Lower lobe of right lung (tissue), 2 donors: ENCODE measurements around the gene CHAD. TPM values are rescaled to one million over a fixed set of nuclear protein-coding genes. Genes with fewer than 3 reads are reported as not detected.

Experiments
- ATAC-seq, 2 donors: fragments of 200-7000 bp; cut with Tn5 transposase; one replicate each; pipeline ENCODE4 v1.9.1; 2020 to 2022; ENCODE audit warnings: mild to moderate bottlenecking in 2 of 2, moderate library complexity in 2 of 2
- DNase-seq: peaks from one replicate; pipeline ENCODE4 v3.0.0-alpha.2; 2020
- H3K27ac ChIP-seq: fragments of 200-600 bp; one replicate; pipeline ENCODE4 v1.8.0; 2022
- H3K27me3 ChIP-seq: fragments of 200-600 bp; one replicate; pipeline ENCODE4 v1.8.0; 2022; ENCODE audit warnings: low read depth
- H3K36me3 ChIP-seq: fragments of 200-600 bp; one replicate; pipeline ENCODE4 v1.8.0; 2022; ENCODE audit warnings: mild to moderate bottlenecking
- H3K4me1 ChIP-seq: fragments of 200-600 bp; one replicate; pipeline ENCODE4 v1.8.0; 2022
- H3K4me3 ChIP-seq: fragments of 200-600 bp; one replicate; pipeline ENCODE4 v1.8.0; 2022; ENCODE audit warnings: mild to moderate bottlenecking
- H3K9me3 ChIP-seq: fragments of 200-600 bp; one replicate; pipeline ENCODE4 v1.8.0; 2022
- CTCF ChIP-seq: fragments of 200-600 bp; IDR thresholded peaks from one replicate; pipeline ENCODE4 v1.8.0; 2022; ENCODE audit warnings: antibody characterized with exemption, mild to moderate bottlenecking
- intact Hi-C: fragments of 100-400 bp; cut with DNase I; formaldehyde crosslinking; loops from one replicate; pipeline ENCODE4 v1.11.0; 2022
- total RNA-seq: library from RNA; stranded (reverse); fragmentation: NEBNext Ultra II Directional; extraction: Animal tissue kit (Norgen Biotek cat#: 25700); gene quantifications from one replicate; pipeline ENCODE4 v1.2.1, GENCODE V29; 2021
- donor health status: DM: no; HTN: yes; CAD: no; lungs with severe emphysema.

Gene CHAD
- total RNA-seq, 1 donor from 2014 or later: not detected

GRCh38 chr17:50506298-50506697, 37.6 kb upstream of the CHAD start:
- no peaks in the 10 kb centered on the region for H3K9me3 ChIP-seq
- H3K4me1 ChIP-seq: peaks cover 8% of the 10 kb centered on the region
- ATAC-seq (no peak), DNase-seq (no peak)
- no peak overlapping the region for H3K27ac ChIP-seq
- no peaks in the 10 kb centered on the region for H3K36me3 ChIP-seq
- no peak for TF ChIP-seq CTCF
- H3K4me3 ChIP-seq: no peak overlapping the region
- intact Hi-C loops: no loop called here
- H3K27me3 ChIP-seq: no peaks in the 10 kb centered on the region

- no peaks in the 10 kb centered on the region for H3K36me3 ChIP-seq
- no peak overlapping the region for H3K27ac ChIP-seq
- no peaks in the 10 kb centered on the region for H3K9me3 ChIP-seq
- intact Hi-C loops: no loop called here
- TF ChIP-seq CTCF: no peak
- H3K4me3 ChIP-seq: no peak overlapping the region
- no peak for DNase-seq
- no peaks in the 10 kb centered on the region for H3K27me3 ChIP-seq
- ATAC-seq: no peak
- peaks cover 8% of the 10 kb centered on the region for H3K4me1 ChIP-seq
These were observed 37.0 kb upstream of the CHAD start for GRCh38 chr17:50505591-50506130.

GRCh38 chr17:50502301-50502990, 33.8 kb upstream of the CHAD start:
- no peak overlapping the region for H3K4me3 ChIP-seq
- no peaks in the 10 kb centered on the region for H3K27me3 ChIP-seq
- no peak for TF ChIP-seq CTCF
- ATAC-seq (no peak), DNase-seq (no peak)
- H3K36me3 ChIP-seq: no peaks in the 10 kb centered on the region
- no peak overlapping the region for H3K27ac ChIP-seq
- no peaks in the 10 kb centered on the region for H3K4me1 ChIP-seq
- H3K9me3 ChIP-seq: no peaks in the 10 kb centered on the region
- intact Hi-C loops: no loop called here

GRCh38 chr17:50501054-50501453, 32.4 kb upstream of the CHAD start:
- no peak for ATAC-seq
- intact Hi-C loops: no loop called here
- H3K4me3 ChIP-seq: no peak overlapping the region
- H3K4me1 ChIP-seq: no peaks in the 10 kb centered on the region
- DNase-seq: no peak
- no peaks in the 10 kb centered on the region for H3K27me3 ChIP-seq
- H3K9me3 ChIP-seq: no peaks in the 10 kb centered on the region
- peak; percentile 41 for TF ChIP-seq CTCF
- H3K36me3 ChIP-seq: no peaks in the 10 kb centered on the region
- H3K27ac ChIP-seq: no peak overlapping the region

GRCh38 chr17:50499721-50500120, 31.0 kb upstream of the CHAD start:
- Histone ChIP-seq H3K36me3 (no peaks in the 10 kb centered on the region), H3K4me1 (no peaks in the 10 kb centered on the region), H3K4me3 (no peak overlapping the region), H3K9me3 (no peaks in the 10 kb centered on the region), H3K27me3 (no peaks in the 10 kb centered on the region), H3K27ac (no peak overlapping the region)
- ATAC-seq (no peak), DNase-seq (no peak)
- intact Hi-C loops: no loop called here
- no peak for TF ChIP-seq CTCF
